ENCODE data around the gene ATP6V0C.

The ATP6V0C gene

DNA sequence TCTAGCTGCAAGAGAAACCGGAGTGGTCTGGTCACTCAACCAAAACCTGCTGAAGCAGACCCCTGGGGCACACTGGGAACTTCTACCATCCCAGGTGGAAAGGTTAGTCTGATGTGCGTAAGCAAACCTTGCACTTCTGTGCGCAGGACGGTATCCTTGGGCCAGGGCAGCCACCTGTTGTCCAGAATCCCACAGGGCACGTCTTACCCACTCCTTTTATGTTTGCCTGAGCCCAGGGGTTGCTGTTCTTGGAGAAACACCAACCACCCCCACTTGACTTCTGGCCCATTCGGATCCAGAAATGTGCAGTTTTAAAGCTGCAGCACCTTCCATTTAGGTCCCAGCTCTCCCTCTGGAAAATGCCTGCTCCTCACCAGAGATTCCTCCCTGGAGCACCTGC is 20.1 kb upstream of the ATP6V0C start:
- DNase-seq, result no peak

DNA sequence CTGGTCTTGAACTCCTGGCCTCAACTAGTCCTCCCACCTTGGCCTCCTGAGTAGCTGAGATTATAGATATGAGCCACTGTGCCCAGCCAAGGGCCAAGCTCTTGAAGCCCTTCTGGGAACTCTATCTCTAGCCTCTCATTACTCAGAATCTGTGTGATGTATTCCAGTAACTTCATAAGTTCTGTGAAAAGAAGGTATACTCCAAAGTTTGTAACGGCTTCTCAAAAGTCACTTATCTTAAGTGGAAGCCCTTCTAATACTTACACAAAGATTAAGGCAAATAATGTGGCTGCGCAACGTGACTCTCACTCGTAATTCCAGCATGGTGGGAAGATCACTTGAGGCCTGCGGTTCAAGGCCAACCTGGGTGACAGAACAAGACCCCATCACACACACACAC is 19.1 kb upstream of the ATP6V0C start:
- DNase-seq, result no peak

DNA sequence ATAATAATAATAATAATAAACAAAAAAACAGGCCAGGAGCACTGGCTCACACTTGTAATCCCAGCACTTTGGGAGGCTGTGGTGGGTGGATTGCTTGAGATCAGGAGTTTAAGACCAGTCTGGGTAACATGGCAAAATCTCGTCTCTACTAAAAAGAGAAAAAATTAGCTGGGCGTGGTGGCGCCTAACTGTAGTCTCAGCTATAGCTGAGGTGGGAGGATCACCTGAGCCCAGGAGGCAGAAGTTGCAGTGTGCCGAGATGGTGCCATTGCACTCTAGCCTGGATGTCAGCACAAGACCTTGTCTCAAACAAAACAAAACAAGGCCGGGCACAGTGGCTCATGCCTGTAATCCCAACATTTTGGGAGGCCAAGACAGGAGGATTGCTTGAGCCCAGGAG is 18.7 kb upstream of the ATP6V0C start:
- DNase-seq, result no peak

DNA sequence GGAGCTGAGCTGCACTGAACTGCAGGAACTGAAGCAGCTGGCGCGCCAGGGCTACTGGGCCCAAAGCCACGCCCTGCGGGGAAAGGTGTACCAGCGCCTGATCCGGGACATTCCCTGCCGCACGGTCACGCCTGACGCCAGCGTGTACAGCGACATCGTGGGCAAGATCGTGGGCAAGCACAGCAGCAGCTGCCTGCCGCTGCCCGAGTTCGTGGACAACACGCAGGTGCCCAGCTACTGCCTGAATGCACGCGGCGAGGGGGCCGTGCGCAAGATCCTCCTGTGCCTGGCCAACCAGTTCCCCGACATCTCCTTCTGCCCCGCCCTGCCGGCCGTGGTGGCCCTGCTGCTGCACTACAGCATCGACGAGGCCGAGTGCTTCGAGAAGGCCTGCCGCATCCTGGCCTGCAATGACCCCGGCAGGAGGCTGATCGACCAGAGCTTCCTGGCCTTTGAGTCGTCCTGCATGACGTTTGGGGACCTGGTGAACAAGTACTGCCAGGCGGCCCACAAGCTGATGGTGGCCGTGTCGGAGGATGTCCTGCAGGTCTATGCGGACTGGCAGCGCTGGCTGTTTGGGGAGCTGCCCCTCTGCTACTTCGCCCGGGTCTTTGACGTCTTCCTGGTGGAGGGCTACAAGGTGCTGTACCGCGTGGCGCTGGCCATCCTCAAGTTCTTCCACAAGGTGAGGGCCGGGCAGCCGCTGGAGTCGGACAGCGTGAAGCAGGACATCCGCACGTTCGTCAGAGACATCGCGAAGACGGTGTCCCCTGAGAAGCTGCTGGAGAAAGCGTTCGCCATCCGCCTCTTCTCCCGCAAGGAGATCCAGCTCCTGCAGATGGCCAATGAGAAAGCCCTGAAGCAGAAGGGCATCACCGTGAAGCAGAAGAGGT is 17.3 kb upstream of the ATP6V0C start:
- no peak for DNase-seq

DNA sequence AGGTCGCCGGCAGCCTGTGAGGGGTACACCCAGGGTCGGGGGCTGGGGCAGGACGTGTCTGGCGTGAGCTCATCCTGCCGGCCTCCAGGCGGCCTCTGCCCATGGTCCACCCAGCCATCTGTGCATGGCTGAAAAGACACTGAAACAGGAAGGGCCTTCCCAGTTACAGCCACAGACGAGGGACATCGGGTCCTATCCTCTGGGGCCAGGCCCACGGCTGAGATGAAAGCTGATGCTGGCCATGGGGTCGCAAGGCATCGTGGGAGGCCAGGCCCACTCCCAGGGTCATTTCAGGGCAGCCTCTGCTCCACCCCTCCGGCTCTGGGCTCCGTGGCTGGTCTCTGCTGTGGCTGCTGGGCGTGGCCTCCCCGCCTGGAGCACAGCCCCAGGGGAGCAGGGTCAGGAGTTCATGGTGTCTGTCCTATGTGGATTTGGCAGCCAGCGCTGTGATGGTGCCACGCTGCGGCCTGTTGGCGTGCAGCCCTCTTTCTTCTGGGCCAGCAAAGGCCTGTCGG is 16.6 kb upstream of the ATP6V0C start:
- DNase-seq, result no peak

DNA sequence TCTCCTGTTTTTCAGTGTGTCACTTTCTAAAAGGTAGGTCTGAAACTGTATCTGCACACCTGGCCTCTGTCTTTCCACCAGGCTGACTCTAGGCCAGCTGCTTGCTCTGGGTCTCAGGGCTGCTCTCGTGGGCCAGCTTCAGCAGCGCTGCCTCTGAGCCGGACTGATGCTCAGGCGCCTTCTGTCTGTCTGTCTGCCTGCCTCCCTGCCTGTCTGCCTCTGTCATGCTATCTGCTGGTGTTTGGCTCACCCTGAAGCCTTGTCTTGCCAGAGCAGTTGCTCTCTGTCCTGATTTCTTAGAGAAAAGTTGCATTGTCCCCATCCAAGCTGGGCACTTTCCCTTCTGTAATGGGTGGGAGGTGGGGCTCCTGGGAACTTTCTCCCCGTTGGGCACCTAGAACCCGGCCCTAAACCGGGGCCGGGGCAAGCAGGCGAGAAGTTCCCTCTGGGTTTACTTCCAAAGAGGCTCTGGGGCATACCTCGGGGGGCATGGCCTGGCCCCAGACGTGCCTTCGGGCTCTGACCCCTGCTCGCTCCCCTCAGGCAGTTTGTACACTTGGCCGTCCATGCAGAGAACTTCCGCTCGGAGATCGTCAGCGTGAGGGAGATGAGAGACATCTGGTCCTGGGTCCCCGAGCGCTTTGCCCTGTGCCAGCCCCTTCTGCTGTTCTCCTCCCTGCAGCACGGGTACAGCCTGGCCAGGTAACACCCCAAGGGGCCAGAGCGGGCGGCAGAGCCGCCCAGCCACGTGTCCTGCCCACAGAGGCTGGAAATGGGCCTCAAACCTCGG is 15.9 kb upstream of the ATP6V0C start:
- no peak for DNase-seq

DNA sequence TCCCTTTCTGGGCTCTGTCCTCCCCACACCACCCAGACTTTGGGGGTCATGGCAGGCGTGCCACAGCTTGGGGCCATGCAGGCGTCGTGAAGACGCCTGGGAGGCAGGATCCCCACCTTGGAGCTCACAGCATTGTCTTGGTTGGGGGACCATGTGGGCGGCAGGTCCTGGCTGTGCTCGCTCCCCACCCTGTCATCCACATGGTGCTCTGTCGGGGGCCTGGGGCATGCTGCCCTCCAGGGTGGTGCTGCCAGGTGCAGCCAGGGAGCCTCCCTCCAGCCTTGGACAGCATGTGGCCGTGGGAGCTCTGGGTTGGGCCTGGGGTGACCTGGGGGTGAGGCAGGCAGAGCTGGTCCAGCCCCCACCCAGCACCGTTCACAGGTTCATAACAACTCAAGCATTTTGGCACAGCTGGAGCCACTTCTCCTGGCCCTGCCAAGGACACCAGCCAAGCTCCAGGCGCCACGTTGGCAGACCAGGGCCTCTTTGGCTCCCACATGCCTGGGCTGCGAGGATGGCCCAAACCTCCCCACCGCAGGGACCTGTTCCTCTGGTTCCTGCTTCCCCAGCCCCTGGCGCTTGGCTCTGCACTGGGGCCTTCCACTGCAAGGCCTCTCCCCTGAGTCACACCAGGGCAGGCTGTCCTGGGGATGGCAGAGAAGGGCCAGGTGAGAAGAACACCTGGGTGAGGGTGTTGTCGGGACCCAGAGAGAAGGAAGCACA is 15.1 kb upstream of the ATP6V0C start:
- no peak for DNase-seq

DNA sequence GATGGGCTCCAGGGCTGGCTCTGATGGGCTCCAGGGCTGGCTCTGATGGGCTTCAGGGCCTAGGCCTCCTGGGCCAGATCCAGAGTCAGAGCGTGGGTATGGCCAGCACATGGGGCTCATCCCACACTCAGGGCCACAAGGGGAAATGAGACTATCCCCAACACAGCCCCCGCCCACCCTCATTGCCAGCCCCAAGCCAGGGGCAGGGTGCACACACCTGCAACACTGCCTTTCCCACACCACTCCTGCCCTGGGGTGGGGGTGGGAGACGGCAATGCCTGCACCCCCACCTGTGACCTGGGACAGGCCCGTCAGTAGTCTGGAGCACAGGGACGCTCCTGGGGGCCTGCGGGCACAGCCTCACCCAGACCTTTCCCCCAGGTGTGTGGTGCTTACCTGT is 14.3 kb upstream of the ATP6V0C start:
- DNase-seq, result no peak

DNA sequence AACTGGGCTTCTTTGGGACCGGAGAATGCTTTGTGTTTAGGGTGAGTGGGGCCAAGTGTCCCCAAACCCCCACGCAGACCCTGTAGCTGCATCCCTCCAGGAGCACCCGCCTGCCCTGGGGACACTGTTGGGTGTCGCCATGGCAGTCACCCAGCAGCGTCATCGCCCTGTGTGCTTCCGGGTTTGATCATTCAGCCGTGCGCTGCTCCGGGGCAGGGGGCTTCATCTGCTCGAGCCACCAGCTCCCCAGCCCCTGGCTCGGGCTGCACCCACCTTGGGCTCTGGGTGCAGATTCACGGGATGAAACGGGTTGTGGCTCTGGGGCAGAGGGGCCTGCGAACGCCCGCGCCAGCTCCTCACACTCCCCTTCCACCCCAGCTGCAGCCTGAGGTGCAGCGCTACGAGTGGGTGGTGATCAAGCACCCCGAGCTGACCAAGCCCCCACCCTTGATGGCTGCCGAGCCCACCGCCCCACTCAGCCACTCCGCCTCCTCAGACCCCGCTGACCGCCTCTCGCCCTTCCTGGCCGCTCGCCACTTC is 13.8 kb upstream of the ATP6V0C start:
- DNase-seq, result no peak

DNA sequence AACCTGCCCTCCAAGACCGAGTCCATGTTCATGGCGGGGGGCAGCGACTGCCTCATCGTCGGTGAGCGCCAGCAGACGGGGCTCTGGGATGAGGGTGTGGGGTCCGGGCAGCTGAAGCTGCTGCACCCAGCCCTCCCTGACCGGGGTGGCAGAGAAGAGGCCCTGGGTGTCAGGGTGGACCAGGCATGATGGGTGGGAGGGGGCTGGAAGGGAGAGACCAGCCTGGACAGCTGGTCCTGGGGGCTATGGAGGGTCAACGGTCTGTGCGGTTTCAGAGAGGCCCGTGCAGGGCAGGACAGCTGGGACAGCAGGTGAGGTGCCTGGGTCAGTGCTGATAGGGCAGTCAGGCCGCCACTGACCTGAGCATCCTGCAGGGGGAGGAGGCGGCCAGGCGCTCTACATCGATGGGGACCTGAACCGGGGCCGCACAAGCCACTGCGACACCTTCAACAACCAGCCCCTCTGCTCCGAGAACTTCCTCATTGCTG is 13.3 kb upstream of the ATP6V0C start:
- DNase-seq, result no peak

DNA sequence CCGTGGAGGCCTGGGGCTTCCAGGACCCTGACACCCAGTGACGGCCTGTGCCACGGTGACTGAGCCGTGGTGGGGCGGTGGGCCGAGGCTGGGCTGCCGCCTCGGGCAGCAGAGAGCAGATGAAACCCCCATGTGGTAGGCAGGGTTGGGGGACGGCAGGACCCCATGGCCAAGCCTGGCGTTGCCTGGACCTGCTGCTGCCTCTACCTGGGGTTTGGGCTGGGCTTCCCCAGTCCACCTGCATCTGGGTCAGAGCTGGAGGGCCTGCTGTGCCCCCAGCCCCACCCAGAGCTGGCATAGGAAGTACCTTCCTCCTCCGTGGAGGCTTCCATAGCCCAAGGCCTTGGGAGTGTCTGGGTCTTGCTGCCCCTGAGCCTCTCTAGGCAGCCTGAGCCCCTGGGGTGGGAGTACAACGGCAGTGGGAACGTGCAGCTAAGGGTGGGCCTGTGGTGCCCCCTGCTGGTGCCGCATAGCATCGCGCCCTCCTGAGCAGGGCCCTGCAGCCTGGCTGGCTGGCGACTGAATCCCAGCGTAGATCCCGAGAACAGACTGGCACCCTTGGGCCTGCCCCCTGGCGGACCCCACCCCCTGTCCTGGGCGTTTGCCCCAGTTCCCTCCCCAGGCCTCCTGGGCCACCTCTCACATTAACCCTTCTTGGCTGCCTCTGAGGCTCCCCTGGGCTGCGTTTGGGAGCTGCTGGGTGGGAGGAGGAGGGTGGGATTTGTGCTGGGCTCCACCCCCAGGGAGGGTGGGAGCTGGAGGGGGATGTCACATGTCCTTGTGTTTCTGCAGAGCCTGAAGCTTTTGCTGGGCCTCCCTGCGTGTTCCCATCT is 12.6 kb upstream of the ATP6V0C start:
- DNase-seq, result peak; percentile 78

DNA sequence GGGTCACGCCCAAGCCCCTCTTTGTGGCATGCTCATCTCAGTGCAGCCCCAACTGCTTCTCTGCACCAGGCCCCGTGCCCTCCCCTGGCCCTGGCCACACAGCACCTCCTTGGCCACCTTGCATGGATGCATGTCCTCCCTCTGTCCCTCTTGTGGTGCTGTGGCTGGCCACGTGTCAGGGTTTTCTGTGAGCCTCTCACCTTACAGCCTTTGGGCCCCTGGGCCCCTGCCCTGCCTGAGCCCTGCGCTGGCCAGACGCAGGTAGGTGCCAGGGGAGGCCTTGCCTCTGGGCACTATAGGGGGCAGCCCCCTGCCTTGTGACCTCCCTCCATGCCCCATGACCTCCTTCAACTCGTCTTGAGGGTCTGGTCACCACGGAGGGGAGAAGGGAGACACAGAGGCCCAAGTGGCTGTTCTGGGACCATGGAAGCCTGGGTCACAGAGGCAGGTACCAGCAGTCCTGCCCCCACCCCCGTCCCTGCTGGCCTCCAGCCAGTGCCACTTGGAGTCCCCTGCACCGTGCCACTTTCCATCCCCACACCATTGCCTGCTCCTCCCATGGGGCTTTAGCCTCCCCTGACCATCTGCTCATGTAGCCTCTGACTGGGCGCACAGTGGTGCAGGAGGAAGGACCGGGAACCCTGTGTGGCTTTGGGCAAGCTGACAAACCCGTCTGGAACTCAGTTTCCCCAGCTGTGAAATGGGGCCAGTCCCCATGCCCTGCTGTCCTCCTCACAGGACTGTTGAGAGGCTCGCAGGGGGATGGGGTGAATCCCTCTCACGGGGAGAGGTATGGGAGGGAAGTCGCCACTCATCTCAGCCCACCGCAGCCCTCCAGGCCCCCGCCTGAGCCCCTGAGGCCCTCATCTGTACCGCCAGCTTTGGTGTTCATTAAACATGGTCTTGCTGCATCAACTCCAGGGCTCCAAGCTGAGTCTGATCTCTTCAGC is 11.5 kb upstream of the ATP6V0C start:
- DNase-seq, result no peak

DNA sequence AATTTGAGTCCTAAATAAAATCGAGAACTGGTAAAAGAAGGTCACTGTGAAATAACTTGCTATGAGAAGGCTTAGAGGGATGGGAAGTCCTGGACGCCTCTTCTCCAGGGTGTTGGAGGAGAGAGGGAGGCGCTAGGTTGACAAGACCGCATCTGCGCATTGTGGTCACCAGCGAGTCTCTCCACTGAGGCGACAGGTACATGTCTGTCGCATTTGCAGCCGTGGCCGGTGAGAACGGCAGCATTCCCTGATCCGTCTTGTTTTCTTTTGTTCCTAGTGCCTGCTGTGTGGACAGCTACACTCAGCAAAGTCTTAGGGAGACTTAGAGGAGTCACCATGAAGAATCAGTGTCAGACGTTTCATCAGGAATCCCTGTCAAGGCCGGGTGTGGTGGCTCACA is 8.1 kb upstream of the ATP6V0C start:
- DNase-seq, result no peak

DNA sequence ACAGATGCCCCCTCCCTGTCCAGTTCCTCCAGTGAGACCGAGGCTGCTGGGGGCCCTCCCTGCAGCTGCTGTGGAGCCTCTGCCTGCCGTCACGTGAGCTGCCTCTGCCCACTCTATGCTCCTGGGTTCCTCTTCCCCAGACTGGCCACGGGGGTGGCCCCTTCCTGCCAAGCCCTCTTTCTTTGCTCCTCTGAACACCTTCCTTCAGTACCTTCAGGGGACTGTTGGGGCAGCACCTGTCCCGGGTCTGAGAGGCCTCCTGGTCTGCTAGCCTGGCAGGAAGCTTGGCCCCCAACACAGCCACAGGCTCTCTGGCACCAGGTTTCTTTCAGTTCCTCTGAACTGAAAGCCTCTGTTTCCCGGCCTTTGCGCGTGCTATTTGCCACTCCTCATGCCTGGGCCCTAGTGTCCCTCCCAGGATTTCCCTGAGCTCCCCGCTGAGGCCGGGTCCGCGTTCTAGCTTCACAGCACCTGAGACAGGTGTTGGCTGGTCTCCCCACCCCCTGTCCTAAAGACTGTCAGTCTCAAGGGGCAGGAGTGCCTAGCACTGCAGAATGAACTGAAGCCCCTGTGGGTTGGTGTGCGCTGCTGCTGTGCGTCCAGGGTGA is 6.6 kb upstream of the ATP6V0C start:
- DNase-seq, result no peak

DNA sequence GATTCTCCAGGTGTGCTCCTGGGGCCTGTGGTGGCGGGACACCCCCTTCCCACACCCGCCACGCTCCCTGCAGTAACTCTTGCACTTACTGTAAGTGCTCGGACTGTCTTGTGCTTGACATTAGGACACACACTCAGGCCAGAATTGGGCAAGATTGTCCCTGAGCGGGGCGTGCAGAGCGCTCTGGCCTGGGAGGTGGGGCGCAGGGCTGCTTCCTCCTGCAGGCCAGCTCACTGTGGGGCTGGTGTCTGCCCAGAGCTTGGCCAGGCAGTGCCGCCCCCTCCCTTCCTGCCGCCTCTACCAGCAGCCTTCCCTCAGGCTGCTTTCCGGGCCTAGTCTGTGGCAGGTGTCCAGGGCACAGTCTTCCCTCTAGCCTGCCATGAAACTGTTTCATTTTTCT is 6.1 kb upstream of the ATP6V0C start:
- no peak for DNase-seq

DNA sequence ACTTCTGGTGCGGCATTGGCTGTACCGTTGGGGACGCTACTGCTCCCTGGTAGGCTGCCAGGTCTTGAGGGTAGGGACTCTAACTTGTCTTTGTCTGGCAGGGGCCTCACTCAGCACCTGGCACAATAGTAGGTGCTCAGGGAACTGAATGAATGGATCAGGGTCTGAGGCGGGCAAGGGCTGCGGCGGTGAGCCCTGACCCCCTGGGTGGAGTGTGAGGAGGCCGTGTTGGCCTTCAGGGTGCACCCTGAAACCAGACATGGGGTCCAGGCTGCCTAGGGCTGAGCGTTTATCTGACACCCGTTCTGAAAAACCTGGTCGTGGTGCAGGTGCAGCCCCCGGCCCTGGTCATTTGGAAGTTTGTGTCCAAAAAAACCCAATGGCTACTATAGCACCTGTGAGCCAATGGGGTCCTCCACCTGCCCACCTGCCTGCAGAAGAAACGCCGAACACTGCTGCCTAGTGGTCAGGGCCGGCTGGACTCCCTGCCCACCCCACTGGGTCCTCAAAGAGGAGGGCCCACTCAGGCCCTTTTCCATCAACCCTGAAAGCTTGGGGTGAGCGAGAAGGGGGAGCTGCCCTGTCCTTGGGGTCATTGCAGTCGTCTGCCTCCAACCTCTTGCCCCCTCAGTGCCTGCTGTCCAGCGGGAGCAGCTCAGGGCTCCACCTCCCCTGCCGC is 4.9 kb upstream of the ATP6V0C start:
- no peak for DNase-seq

DNA sequence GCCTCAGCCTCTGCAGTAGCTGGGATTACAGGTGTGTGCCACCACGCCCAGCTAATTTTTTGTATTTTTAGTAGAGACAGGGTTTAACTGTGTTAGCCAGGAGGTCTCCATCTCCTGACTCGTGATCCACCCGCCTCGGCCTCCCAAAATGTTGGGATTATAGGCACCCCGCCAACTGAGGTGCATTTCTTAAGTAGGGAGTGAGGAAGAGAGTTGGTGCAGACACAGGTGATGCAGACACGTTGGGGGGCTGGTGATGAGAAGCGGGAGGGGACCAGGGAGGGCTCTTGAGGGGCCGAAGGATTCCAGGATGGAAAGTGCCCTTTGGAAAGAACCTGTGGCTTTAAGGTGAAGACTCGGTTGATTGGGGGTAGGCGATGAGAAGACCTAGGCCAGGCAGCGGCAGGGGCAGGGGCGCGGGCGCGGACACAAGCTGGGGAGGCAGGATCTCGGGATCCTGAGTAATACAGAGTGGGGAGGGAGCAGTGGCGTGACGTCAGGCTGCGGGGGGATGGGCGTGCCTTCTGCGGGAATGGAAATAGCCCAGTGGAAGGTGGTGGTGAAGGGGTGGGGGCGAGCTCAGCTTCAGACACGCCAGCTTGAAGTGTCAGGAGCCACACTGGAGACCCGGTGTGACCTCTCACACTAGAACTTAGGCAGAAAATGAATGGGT is 2.5 kb upstream of the ATP6V0C start:
- no peak for DNase-seq

DNA sequence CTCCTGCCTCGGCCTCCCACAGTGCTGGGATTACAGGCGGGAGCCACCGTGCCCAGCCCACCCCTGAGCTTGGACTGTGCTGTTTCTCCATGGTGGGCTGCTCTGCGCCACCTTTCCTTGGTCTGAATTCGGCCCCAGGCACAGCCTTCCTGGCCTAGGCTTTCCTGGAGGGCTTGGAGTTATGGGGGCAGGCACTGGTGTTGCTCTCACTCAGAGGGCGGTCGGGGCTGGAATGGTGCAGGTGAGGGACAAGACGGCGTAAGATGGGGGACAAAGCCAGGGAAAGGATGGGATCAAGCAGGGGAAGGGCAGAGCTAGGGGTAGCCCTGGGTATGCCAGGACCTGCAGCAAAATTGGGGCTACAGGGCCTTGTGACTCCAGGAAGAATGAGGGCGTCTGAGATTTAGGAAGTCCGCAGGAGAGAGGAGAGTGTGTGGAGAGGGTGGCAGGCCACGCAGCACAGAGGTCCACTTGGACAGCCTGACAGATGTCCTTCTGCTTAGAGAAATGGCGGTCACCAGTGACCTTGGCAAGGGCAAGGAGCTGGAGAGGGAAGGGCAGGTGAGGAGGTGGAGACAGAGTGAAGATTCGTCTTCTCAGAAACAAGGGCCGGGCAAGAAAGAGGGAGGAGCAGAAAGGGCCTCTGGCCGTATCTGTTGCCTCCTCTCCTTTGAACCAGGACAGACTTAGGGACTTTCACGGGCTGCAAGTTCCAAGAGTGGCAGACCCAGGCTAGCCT is 1.6 kb upstream of the ATP6V0C start:
- no peak for DNase-seq

All from stimulated activated CD4-positive, alpha-beta T cell treated with anti-CD3 and anti-CD28 coated beads, Interleukin-12 subunit alpha, Interleukin-12 subunit beta, amount 100 ng/mL, for 4 hours (primary cell).